ENCODE results near the gene ODAM.

DNA sequence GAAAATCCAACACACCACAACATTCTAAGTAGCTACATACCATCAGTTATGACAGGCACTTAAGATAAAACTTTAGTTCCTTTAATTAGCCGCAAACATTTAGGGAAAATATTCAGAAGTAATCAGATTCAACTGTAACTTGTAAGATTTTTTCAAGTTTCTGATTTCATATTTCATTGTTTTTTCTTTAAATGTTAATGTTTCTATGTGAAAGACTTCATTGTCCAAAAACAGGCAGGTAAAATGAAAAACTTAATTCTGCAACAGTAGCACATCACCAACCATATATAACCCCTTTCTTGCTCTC is 11.6 kb upstream of the ODAM start:
- TF ChIP-seq SUZ12 (IDR thresholded peaks at IDR 0.05; ENCODE audit: extremely low read depth, insufficient read depth, insufficient read length) (no peak), YY1 (IDR thresholded peaks at IDR 0.05; ENCODE audit: insufficient read depth, insufficient read length) (no peak)

Measured in NT2/D1 (cell line).